Activated CD4-positive, alpha-beta T cell treated with anti-CD3 and anti-CD28 coated beads, Interleukin-2, amount 50 U/mL, for 24 hours (primary cell): Measurements from ENCODE around the gene DNAJC1.
A peak's percentile ranks its signal among the peaks of the same experiment; 100 is the strongest.
"Not testable (repeated sequence)": the region's sequence is repeated elsewhere in the genome, so short reads cannot be mapped to it uniquely, and the experiment has no call there.

Source experiments
- DNase-seq, 2 donors: peaks; one replicate each; pipeline ENCODE4 v3.0.0-alpha.2; 2020; ENCODE audit warnings: low read depth in 1 of 2, low spot score in 1 of 2

DNAJC1 gene, protein sequence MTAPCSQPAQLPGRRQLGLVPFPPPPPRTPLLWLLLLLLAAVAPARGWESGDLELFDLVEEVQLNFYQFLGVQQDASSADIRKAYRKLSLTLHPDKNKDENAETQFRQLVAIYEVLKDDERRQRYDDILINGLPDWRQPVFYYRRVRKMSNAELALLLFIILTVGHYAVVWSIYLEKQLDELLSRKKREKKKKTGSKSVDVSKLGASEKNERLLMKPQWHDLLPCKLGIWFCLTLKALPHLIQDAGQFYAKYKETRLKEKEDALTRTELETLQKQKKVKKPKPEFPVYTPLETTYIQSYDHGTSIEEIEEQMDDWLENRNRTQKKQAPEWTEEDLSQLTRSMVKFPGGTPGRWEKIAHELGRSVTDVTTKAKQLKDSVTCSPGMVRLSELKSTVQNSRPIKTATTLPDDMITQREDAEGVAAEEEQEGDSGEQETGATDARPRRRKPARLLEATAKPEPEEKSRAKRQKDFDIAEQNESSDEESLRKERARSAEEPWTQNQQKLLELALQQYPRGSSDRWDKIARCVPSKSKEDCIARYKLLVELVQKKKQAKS

DNA sequence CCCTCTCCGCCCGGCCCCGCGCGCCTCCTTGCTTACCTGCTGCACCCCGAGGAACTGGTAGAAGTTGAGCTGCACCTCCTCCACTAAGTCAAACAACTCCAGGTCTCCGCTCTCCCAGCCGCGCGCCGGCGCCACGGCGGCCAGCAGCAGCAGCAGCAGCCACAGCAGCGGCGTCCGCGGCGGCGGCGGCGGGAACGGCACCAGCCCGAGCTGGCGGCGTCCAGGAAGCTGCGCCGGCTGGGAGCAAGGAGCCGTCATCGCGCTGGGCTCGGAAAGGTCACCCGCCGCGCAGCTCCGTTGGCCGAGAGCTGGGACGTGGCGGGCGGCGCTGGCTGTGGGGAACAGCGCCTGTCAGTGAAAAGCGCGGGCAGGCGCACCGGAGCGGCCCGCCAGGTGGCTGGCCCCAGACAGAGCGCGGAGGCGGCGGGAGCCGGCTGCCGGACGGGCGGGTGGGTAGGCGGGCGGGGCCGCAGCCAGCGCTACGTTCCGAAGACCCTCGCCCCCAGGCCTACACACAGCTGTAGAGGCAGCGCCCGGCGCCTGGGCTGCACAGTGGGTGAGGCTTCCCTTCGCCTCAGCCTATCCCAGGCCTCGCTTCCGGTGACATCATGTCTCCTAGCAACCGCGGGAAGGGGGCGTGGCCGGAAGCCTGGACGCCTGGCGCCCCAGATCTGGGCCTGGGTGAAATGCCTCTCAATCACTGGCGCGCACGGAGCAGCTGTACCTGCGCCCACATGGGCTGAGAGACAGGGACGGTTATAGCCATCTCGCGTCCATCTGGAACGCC is at the start of gene DNAJC1:
TSS of gene DNAJC1 (minus strand) at position 554 of the 787 bp plus-strand sequence. CDS start at position 258, 296 bp downstream.
- peak; percentile 98 to 99 for DNase-seq

- no peak for DNase-seq
Observed at GRCh38 chr10:22053048-22053447, 49.5 kb upstream of the DNAJC1 start.

DNA sequence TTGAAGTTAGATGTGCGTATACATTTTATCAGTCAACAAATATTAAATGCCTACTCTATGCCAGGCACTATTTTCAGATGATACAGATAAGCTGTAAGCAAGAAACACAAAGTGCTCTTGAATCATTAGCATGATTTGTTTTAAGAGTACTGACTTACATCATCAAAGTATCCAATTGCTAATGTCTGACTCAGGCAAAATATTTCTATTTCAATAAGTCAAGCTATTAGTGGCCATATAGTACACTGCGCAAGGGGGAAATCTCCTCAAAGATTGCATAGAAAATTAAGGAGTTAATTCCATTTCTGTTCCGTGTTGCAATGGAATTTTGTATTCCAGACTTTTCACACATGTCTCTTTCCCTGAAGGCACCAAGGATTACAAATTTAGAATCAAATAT is 46.1 kb upstream of the DNAJC1 start:
- DNase-seq: no peak

DNA sequence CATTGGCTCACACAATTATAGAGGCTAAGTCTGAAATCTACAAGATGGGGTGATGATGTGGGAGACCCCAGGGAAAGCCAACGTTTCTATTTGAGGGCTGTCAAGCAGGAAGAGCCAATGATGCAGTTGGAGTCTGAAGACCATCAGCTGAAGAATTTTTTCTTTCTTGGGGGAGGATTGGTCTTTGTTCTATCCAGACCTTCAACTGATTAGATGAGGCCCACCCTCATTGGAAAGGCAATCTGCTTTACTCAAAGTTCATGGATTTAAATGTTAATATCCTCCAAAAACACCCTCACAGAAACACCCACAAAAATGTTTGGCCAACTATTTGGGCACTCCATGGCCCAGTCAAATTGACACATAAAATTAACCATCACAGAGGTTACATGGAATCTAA is 44.3 kb upstream of the DNAJC1 start:
- DNase-seq: no peak

- DNase-seq: no peak
Observed at GRCh38 chr10:22043327-22043633, 39.8 kb upstream of the DNAJC1 start.

- DNase-seq: no peak
Observed at GRCh38 chr10:22042557-22043326, 39.2 kb upstream of the DNAJC1 start.

DNA sequence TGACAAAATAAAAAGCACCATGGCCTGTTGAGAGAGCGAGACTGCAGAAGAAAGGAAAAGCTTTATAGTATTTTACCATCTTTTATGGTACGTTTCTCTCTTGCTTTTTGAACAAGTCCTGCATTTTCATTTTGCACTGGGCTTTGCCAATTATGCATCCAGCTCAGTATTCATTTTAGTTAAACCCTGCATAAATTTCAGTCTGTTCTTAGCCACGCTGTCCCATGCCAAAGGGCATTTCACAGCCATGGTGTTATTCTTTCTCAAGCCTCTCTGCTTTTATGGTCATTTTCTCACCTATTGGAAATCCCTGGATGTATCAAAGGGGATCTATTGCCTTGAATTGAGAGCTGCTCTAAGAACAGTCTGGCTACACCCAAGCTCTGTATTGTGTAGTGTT is 30.8 kb upstream of the DNAJC1 start:
- DNase-seq: no peak

DNA sequence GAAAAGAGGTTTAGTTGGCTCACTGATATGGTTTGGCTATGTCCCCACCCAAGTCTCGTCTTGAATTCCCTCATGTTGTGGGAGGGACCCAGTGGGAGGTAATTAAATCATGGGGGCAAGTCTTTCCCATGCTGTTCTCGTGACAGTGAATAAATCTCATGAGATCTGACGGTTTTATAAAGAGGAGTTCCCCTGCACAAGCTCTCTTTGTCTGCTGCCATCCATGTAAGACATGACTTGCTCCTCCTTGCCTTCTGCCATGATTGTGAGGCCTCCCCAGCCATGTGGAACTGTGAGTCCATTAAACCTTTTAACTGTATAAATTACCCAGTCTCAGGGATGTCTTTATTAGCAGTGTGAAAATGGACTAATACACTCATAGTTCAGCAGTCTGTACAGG is 28.7 kb upstream of the DNAJC1 start:
- DNase-seq: not testable (repeated sequence)

- DNase-seq: no peak
Observed at GRCh38 chr10:22030421-22030820, 26.9 kb upstream of the DNAJC1 start.

DNA sequence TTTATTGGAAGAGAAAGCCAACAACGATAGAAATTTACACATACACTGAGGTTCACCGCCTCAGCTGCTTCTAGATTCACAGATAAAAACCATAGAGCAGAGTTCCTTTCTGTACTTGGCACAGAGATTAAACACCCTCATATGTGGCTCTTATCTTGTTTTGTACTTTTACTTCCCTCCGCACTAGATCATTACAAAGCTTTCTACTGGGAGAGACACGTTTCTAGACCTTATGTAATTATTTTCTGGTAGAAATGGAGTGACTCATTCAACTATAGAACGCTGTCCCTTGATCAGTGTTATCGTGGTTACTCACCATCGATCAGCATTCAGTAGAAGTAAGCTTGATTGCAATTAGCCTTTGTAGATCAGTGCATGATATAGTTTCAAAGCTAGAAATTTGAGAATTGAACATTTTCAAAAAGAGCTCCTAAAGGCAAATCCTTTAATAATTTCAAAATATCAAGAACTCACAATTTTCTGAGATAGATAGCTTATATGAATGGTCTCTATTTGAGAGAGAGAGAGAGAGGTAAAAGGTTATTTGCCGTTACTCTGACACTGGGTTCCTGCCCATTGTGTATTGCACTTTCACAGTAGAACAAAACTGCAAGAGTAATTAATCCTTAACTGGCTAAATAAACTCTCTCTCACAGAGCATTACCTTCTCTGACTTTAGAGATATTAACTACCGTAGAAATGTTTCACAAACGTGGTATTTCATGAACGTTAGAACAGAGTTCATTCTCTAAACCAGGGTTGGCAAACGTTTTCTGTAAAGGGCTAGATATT is 26.1 kb upstream of the DNAJC1 start:
- no peak for DNase-seq

GRCh38 chr10:22027364-22028238 is 24.1 kb upstream of the DNAJC1 start:
- DNase-seq: no peak

DNA sequence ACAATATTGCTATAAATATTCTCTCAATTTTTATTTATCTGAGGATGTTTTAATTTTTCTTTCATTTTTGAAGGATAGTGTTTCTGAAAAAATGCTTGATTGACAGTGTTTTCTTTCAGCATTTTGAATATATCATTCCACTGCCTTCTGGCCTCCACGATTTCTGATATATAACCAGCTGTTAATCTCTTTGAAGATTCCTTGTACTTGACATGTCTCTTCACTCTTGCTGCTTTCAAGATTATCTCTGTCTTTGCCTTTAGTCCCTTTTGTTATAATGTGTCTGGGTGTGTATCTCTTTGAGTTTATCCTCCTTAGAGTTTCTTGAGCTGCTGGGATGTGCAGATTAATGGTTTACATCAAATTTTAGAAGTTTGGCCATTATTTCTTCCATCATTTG is 22.8 kb upstream of the DNAJC1 start:
- DNase-seq: no peak

DNA sequence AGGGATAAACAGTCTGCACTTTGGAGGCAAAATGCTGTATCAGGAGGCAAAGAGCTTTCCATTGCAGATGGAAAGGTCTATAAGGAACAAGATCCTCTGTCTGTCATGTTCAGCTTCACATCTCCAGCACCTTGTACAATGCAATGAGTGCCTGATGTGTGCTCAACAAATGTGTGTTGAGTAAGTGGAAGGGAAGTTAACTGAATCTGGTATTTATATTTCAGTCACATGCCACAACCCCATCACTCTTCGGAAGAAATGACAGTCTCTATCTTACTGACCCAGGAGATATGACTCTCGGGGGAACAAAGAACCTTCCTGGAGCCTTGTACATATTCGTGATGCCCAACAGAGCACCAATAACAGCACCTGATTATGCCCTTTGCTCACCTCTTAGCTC is 20.0 kb upstream of the DNAJC1 start:
- no peak for DNase-seq

DNA sequence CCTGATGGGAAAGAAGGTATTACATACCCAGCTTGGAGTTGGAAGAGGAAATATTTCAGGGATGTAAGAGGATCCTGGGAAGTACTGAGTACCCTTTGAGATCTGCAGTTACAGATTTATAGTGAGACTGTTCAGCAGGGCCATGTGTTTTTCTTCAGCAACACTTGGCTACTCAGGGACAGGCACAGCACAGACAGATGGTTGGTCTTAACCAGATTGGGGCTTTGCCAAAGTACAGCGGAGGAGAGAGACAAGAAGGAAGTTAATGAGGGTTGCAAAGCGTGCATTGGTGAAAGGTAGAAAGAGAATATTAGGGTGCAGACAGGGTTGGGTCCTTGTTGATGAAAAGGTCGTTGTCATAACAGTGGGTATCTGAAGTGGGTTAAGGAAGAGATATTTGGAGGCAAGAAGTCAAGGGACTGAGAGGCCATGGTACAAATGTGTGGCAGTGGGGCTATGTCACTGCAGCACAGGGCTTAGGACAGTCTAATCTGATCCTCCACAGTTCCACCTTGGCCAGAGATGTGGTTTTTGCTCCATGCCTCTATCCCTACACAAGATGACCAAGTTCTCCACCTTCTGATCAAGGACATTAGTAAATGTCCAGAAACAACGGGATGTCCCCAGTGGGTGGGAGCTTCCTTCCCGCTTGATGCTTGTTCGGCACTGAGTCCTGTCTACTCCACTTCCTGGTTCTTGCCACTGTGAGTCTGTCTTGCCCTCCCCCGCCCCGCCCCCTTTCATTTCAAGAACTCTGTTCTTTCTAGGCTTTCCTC is 18.9 kb upstream of the DNAJC1 start:
- peak; percentile 34 to 39 for DNase-seq

- not testable (repeated sequence) for DNase-seq
Observed at GRCh38 chr10:22021144-22021543, 17.6 kb upstream of the DNAJC1 start.

DNA sequence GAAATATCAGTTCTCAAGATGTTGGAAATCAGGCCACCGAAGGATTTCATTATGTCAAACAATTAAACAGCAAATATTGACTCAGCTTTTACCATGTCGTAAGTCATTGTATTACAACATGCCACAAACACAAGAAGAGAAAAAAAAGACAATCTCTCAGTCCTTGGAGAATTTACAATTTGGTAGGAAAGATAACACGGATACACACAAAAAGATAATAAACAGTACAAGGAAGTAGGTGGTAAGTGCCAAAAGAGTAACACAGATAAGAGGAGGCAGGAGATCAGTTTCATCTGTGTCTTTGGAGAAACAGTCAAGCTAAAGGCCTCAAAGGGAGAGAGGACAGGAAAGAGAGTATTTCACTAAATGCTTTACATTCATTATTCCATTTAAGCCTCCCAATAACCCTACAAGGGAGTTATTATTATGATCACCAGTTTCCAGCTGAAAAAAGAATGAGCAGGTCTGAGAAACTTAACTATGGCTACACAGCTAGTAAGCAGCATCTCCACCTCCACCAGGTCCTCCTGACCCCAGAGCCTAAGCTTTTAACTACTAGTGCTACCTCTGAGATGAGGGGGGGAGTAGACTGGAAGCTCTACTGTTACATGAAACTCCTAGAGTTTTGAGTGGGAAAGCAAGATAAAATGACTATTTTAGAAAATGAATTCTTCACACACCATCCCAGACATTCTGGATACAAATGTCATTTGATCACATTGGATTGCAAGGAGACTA is 13.9 kb upstream of the DNAJC1 start:
- DNase-seq: no peak

DNA sequence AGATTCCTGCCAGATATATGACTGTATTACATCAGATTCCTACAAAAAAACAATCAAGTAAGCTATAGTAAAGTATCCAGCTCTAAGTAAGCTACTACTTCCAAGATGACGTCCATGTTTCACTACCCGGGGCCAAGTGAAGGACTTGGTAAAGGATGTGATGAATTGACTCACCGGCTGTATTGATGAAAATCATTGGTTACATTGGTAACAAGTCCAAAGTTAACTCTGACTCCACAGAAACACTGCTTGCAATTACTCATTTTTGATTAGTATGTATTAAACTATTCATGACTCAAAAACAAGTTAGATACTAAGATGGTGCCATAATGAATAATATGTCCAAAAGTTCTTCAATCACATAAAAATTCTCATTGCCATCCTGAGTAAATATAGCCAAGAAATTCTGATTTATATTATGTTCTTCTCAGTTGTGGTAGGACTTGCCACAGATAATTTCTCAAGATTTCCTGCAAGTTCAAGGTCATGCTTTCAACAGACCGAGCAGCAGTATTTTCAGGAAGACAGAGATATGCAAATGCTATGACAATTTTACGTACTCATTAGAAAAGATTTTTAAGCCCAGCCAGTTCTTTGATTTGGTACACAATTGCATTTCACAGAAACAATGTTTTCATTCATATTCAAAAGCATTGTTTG is 12.6 kb upstream of the DNAJC1 start:
- DNase-seq: no peak

DNA sequence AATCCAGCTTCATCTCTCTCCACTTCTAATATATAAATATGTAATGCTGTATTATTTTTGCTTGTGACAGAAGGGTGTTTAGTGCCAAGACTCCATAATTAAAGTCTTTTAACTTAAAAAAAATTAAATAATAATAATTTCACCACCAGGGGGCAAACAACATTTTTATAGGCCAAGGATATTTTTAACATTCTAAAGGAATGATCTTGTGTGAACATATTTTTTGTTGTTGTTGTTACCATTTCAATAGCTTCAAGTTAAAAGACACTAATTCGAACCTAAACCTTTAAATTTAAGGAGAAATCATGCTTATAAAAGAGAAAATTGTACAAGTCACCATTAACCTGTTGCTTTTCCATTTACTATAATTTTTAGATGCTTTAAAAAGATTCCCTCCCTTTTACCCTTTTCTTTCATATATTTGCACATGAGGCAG is 7.5 kb upstream of the DNAJC1 start:
- no peak for DNase-seq
